Adipose tissue (tissue), 3 donors: ENCODE measurements around the gene CSPG4. TPM values are rescaled to one million over a fixed set of nuclear protein-coding genes. Genes with fewer than 3 reads are reported as not detected.
"Not testable (repeated sequence)": the region's sequence is repeated elsewhere in the genome, so short reads cannot be mapped to it uniquely, and the experiment has no call there.

Experiments
- H3K27ac ChIP-seq: one replicate; pipeline ENCODE4 v1.5.1; 2013; ENCODE audit warnings: low read depth, low read length
- WGBS, 3 donors: extraction: QIAGEN DNeasy Blood & Tissue Kit; methylation state at CpG; one replicate each; pipeline ENCODE4 v1.1.7; 2013; 5-methylcytosine and 5-hydroxymethylcytosine counted together
- polyA plus RNA-seq, 3 donors: library from polyadenylated mRNA; stranded (reverse); fragments of 200-250 nt; gene quantifications; one replicate each; pipeline ENCODE4 v1.2.3, GENCODE V29; 2013
- donor health status: healthy with polysubstance abuse.
- donor health status: Bipolar disorder and iron deficiency.
- donor health status: healthy.

The CSPG4 gene
- polyA plus RNA-seq, 3 donors: 7.4 to 82.9 (median 25.3) TPM

- 1% methylated on average over 23 to 26 of the region's 26 CpGs for WGBS, 3 donors
- H3K27ac ChIP-seq: peak overlapping the region; percentile 5
Measured at GRCh38 chr15:75646944-75647364, 65.7 kb downstream of the CSPG4 start.

DNA sequence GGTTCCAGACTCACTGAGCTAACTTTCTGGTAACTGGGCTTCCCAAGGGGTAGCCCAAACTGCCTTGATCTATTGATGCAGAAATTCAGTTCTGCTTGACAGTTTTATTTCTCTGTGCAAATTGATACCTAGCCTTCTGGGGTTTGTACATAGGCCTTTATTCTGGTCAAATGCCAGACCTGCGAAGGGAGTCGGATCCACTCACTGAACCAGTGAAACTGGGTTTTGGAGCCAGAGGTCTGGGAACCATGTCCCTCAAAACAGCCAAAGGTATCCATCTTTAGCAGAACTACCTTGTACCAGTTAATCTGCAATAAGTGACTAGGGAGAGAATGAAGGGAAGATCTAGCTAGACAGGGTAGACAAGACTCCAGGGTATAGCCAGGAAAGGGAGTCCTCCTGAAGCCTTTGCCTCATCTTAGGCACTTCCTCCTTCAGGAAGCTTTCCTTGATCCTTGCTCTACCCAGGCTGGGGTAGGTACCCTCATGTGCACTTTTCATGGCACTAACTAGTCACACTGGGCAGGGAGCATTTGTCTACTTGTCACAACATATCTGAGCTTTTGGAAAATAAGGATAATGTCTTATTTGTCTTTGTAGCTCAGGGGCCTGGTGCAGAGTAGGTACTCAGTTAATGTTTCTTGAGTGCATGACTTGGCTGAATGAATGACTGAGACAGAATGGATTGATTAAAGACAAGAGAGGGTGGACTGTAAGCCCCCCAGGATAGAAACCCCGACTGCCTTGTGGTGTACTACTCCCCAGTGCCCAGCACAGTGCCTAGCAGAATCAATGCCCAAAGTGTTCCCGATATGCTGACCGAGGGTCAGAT is 66.3 kb downstream of the CSPG4 start:
- WGBS, 3 donors: 22 to 45% (median 42%) methylated on average over 5 of the region's 5 CpGs

DNA sequence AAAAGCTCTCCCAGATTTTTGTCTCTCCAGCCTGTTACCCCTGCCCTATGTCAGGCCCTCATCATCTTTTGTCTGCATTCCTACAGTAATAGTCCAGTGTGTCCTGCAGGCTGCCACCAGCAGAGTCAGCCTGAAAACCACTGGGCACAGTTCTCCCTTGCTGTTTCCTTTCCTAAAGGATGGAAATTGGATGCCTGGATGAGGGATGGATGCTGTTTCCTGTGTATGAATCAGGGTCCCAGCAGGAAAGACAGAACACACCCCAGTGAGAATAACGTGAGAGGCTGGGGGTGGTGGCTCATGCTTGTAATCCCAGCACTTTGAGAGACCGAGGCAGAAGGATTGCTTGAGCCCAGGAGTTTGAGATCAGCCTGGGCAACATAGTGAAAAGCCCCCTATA is 68.3 kb downstream of the CSPG4 start:
- 76 to 86% (median 76%) methylated on average over 2 of the region's 2 CpGs for WGBS, 3 donors
- H3K27ac ChIP-seq: no peak overlapping the region

More for the DNA sequence above, 66.3 kb downstream of the CSPG4 start:
- H3K27ac ChIP-seq: peak overlapping the region; percentile 5

- WGBS, 3 donors: 41 to 87% (median 76%) methylated on average over 5 of the region's 5 CpGs
- H3K27ac ChIP-seq: no peak overlapping the region
Measured at GRCh38 chr15:75641603-75642002, 71.0 kb downstream of the CSPG4 start.

DNA sequence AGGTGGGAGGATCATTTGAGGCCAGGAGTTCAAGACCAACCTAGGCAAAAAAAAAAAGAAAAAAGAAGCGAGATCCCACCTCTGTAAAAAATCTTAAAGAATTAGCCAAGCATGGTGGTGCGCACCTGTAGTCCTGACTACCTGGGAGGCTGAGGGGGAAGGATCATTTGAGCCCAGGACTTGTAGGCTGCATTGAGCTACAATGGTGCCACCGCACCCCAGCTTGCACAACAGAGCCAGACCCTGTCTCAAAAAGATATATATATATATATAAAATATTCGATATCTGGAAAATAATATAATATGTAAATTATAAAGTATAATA is 71.5 kb downstream of the CSPG4 start:
- WGBS, 3 donors: 74 to 84% (median 81%) methylated on average over 4 of the region's 4 CpGs
- no peak overlapping the region for H3K27ac ChIP-seq

DNA sequence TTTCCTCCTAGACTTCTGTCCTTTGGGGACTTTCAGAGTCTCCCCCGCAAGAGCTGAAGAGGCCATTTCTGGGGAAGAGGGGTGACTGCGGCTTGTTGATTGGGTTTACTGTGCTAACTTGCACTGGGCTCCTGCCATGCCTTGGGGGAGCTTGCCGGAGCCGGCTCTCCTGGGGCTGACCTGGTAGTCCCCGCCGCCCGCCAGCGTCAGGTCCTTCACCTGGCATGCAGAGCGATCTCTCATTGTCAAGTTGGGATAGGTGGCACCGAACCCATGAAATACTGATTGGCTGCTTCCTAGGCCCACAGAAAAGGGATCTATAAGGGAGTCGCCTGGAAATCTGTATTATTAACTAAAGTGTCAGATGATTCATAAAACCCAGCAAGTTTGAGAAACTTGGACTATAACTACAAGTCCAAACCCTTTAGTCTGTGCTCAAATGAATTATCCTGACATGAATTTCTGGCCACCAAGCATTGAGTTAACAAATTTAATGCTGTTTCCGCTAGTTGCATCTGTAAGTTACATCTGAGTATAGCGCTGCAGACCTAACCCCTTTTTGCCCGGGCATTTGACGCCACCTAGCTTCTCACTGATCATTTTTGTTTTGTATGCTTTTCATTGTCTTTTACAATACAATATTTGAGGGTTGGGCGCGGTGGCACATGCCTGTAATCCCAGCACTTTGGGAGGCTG is 72.0 kb downstream of the CSPG4 start:
- 6 to 7% (median 6%) methylated on average over 17 of the region's 17 CpGs for WGBS, 3 donors

GRCh38 chr15:75639709-75640482 is 72.8 kb downstream of the CSPG4 start, which contains the start of gene IMP3:
IMP3 (minus strand) TSS chr15:75640224; CDS start chr15:75640168, 56 bp downstream.
- H3K27ac ChIP-seq: peak within 1 kb of the TSS; percentile 61
- 0 to 1% (median 0%) methylated on average over 78 to 83 of the region's 83 CpGs for WGBS, 3 donors

More for the DNA sequence above, 72.0 kb downstream of the CSPG4 start:
- H3K27ac ChIP-seq: peak overlapping the region; percentile 49

DNA sequence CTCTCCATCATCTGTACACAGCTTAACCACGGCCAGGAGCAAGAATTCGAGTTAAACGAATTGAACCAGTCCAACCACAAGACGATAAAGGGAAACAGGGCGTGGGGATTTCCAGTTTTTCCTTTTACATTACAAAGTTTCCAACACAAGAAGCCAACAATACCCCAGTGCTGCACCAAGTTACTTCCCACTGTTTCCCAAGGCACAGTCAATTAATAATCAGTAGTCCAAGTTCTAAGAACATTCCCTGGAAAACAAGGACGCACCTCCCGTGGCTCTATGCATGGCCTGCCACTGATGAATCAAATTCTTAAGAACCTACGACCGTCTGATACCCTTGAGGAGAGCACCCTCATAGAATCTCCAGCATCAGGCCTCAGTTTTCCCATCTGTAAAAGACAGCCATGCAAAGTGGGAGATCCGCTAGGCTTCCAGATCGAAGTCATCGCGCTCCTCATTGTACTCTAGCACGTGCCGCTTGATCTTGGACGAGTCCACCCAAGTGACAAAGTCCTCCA is 73.4 kb downstream of the CSPG4 start:
- WGBS, 3 donors: 0 to 1% (median 0%) methylated on average over 16 of the region's 16 CpGs

GRCh38 chr15:75637245-75638009 is 75.2 kb downstream of the CSPG4 start:
- no peak overlapping the region for H3K27ac ChIP-seq
- WGBS, 3 donors: 52 to 56% (median 53%) methylated on average over 4 of the region's 4 CpGs

More for the DNA sequence above, 73.4 kb downstream of the CSPG4 start:
- H3K27ac ChIP-seq: peak overlapping the region; percentile 61

- no peak overlapping the region for H3K27ac ChIP-seq
- WGBS, 3 donors: 83 to 88% (median 85%) methylated on average over 6 of the region's 6 CpGs
Measured at GRCh38 chr15:75636026-75636425, 76.6 kb downstream of the CSPG4 start.

DNA sequence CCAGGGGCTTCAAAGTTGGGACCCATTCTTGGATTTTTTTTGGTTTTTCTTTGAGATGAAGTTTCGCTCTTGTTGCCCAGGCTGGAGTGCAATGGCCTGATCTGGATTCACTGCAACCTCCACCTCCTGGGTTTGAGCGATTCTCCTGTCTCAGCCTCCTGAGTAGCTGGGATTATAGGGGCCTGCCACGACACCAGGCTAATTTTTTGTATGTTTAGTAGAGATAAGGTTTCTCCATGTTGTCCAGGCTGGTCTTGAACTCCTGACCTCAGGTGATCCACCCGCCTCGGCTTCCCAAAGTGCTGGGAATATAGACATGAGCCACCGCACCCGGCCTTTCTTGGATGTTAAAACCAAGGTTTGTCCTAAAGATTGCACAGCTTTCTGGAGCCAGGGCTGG is 78.7 kb downstream of the CSPG4 start:
- WGBS, 3 donors: 92 to 93% (median 93%) methylated on average over 7 of the region's 7 CpGs
- not testable (repeated sequence) for H3K27ac ChIP-seq

GRCh38 chr15:75631935-75632334 is 80.7 kb downstream of the CSPG4 start:
- no peak overlapping the region for H3K27ac ChIP-seq

GRCh38 chr15:75625542-75626347 is 86.9 kb downstream of the CSPG4 start, which contains the start of gene SNUPN:
SNUPN (minus strand) TSS chr15:75625725; CDS start chr15:75621051, 4,674 bp downstream.
- H3K27ac ChIP-seq: peak within 1 kb of the TSS; percentile 87
- 1 to 2% (median 1%) methylated on average over 40 to 47 of the region's 47 CpGs for WGBS, 3 donors

Other genes with a start within 250 kb of the CSPG4 start
- 10 to 100 TPM in 1 of 3 donors, 1 to 10 TPM in 2; 5.9 to 10.5 (median 9.8) TPM for gene PTPN9, start 133.5 kb downstream of the CSPG4 start, polyA plus RNA-seq
- gene SNUPN, start 87.1 kb downstream of the CSPG4 start, polyA plus RNA-seq: 10 to 100 TPM; 10.0 to 35.7 (median 21.2) TPM
- gene IMP3, start 72.6 kb downstream of the CSPG4 start, polyA plus RNA-seq: 10 to 100 TPM; 45.6 to 60.4 (median 58.8) TPM
- gene SNX33, start 64.9 kb downstream of the CSPG4 start, polyA plus RNA-seq: 10 to 100 TPM; 14.1 to 18.3 (median 17.4) TPM
- gene UBE2Q2, start 130.6 kb upstream of the CSPG4 start, polyA plus RNA-seq: 10 to 100 TPM; 10.2 to 44.0 (median 16.9) TPM
- 10 to 100 TPM; 11.6 to 13.4 (median 12.4) TPM for gene FBXO22, start 191.0 kb upstream of the CSPG4 start, polyA plus RNA-seq